Amniotic epithelial cell (primary cell): Measurements from ENCODE around the gene CTXND1.

Experiments used
- DNase-seq: peaks from one replicate; pipeline ENCODE4 v3.0.0-alpha.2; 2010; ENCODE audit warnings: low read depth

The CTXND1 gene

GRCh38 chr15:80208758-80209734, 43.0 kb downstream of the CTXND1 start:
- no peak for DNase-seq

- peak; percentile 91 for DNase-seq
These were observed 44.1 kb downstream of the CTXND1 start for GRCh38 chr15:80207887-80208286.

- DNase-seq: no peak
These were observed 47.8 kb downstream of the CTXND1 start for GRCh38 chr15:80204231-80204630.

GRCh38 chr15:80203361-80203885, 48.6 kb downstream of the CTXND1 start:
- no peak for DNase-seq

- no peak for DNase-seq
These were observed 49.2 kb downstream of the CTXND1 start for GRCh38 chr15:80202641-80203360.

GRCh38 chr15:80202016-80202315, 50.0 kb downstream of the CTXND1 start:
- DNase-seq: no peak

GRCh38 chr15:80201256-80202015, 50.6 kb downstream of the CTXND1 start:
- DNase-seq: no peak

- DNase-seq: no peak
These were observed 52.1 kb downstream of the CTXND1 start for GRCh38 chr15:80199869-80200268.

- DNase-seq: no peak
These were observed 52.6 kb downstream of the CTXND1 start for GRCh38 chr15:80199366-80199765.

GRCh38 chr15:80194914-80195313, 57.1 kb downstream of the CTXND1 start:
- DNase-seq: no peak

GRCh38 chr15:80194186-80194585, 57.8 kb downstream of the CTXND1 start:
- no peak for DNase-seq

GRCh38 chr15:80191897-80192595, 60.0 kb downstream of the CTXND1 start:
- DNase-seq: no peak

- no peak for DNase-seq
These were observed 60.8 kb downstream of the CTXND1 start for GRCh38 chr15:80191198-80191597.

- peak; percentile 41 for DNase-seq
These were observed 63.8 kb downstream of the CTXND1 start for GRCh38 chr15:80188251-80188650.

- no peak for DNase-seq
These were observed 65.4 kb downstream of the CTXND1 start for GRCh38 chr15:80186597-80186996.

GRCh38 chr15:80186066-80186465, 65.9 kb downstream of the CTXND1 start:
- DNase-seq: no peak

- no peak for DNase-seq
These were observed 66.9 kb downstream of the CTXND1 start for GRCh38 chr15:80185152-80185551.

- no peak for DNase-seq
These were observed 67.5 kb downstream of the CTXND1 start for GRCh38 chr15:80184554-80184953.

- DNase-seq: no peak
These were observed 68.1 kb downstream of the CTXND1 start for GRCh38 chr15:80183886-80184285.

- DNase-seq: no peak
These were observed 68.7 kb downstream of the CTXND1 start for GRCh38 chr15:80183306-80183705.

GRCh38 chr15:80182611-80183261, 69.3 kb downstream of the CTXND1 start:
- DNase-seq: peak; percentile 74
